AG08396 (cell line): ENCODE data around the gene WDR6.
A peak's percentile ranks its signal among the peaks of the same experiment; 100 is the strongest.

Experiments
- DNase-seq: peaks from one replicate; pipeline ENCODE4 v3.0.0; 2012; ENCODE audit warnings: low spot score, mixed read lengths

Gene WDR6

GRCh38 chr3:49027634-49028033 is 20.4 kb downstream of the WDR6 start:
- no peak for DNase-seq

GRCh38 chr3:49028298-49028672 is 21.1 kb downstream of the WDR6 start:
- no peak for DNase-seq

- peak; percentile 92 for DNase-seq
Observed at GRCh38 chr3:49028673-49029562, 21.7 kb downstream of the WDR6 start, which contains the start of gene IMPDH2. Gene IMPDH2, minus strand, starts transcription at chr3:49029398. Its CDS starts 48 bp downstream, at chr3:49029350.

- DNase-seq, result no peak
Observed at GRCh38 chr3:49029563-49029884, 22.3 kb downstream of the WDR6 start.

GRCh38 chr3:49030321-49030720 is 23.1 kb downstream of the WDR6 start:
- DNase-seq, result no peak

GRCh38 chr3:49032646-49033304 is 25.6 kb downstream of the WDR6 start:
- DNase-seq, result no peak

- no peak for DNase-seq
Observed at GRCh38 chr3:49034650-49035049, 27.5 kb downstream of the WDR6 start.

GRCh38 chr3:49035281-49035680 is 28.1 kb downstream of the WDR6 start:
- no peak for DNase-seq

GRCh38 chr3:49053543-49053942 is 46.4 kb downstream of the WDR6 start:
- DNase-seq, result no peak

- DNase-seq, result no peak
Observed at GRCh38 chr3:49054344-49054862, 47.2 kb downstream of the WDR6 start.

- no peak for DNase-seq
Observed at GRCh38 chr3:49057268-49057667, 50.1 kb downstream of the WDR6 start.

- DNase-seq, result no peak
Observed at GRCh38 chr3:49058011-49058410, 50.8 kb downstream of the WDR6 start.
